ENCODE results near the gene RINL.
"Not testable (repeated sequence)": the region's sequence is repeated elsewhere in the genome, so short reads cannot be mapped to it uniquely, and the experiment has no call there.

RINL gene

GRCh38 chr19:38904581-38905539 lies 26.8 kb upstream of the RINL start:
- DNase-seq = no peak

- no peak for DNase-seq
These were observed 23.6 kb upstream of the RINL start for GRCh38 chr19:38901683-38902082.

GRCh38 chr19:38900743-38901190 lies 22.7 kb upstream of the RINL start:
- no peak for DNase-seq

- no peak for DNase-seq
These were observed 22.1 kb upstream of the RINL start for GRCh38 chr19:38900202-38900629.

GRCh38 chr19:38899447-38900201 lies 21.5 kb upstream of the RINL start, which contains the start of the genes NFKBIB and SIRT2:
TSS of gene NFKBIB (plus strand) at chr19:38899969. CDS start at chr19:38900033, 64 bp downstream.
TSS of gene SIRT2 (minus strand) at chr19:38899618. CDS start at chr19:38899521, 97 bp downstream.
- DNase-seq = peak; percentile 100

- DNase-seq = no peak
These were observed 20.8 kb upstream of the RINL start for GRCh38 chr19:38898788-38899446.

GRCh38 chr19:38894968-38895367 lies 16.9 kb upstream of the RINL start:
- DNase-seq = no peak

- DNase-seq = no peak
These were observed 15.3 kb upstream of the RINL start for GRCh38 chr19:38893341-38893771.

GRCh38 chr19:38892841-38893240 lies 14.8 kb upstream of the RINL start:
- DNase-seq = no peak

- DNase-seq = no peak
These were observed 13.7 kb upstream of the RINL start for GRCh38 chr19:38891771-38892170.

GRCh38 chr19:38890686-38891085 lies 12.6 kb upstream of the RINL start:
- no peak for DNase-seq

- DNase-seq = no peak
These were observed 11.7 kb upstream of the RINL start for GRCh38 chr19:38889803-38890202.

- no peak for DNase-seq
These were observed 10.8 kb upstream of the RINL start for GRCh38 chr19:38888876-38889275.

- not testable (repeated sequence) for DNase-seq
These were observed 6.6 kb upstream of the RINL start for GRCh38 chr19:38884691-38885090.

- DNase-seq = no peak
These were observed 5.2 kb upstream of the RINL start for GRCh38 chr19:38883286-38883685.

- DNase-seq = no peak
These were observed 3.0 kb upstream of the RINL start for GRCh38 chr19:38880882-38881609.

- DNase-seq = no peak
These were observed 2.2 kb upstream of the RINL start for GRCh38 chr19:38880076-38880881.

GRCh38 chr19:38879400-38879751 lies 1.3 kb upstream of the RINL start:
- no peak for DNase-seq

GRCh38 chr19:38878575-38879399 lies 712 bp upstream of the RINL start:
- DNase-seq = no peak

GRCh38 chr19:38875656-38876395 lies 2.2 kb downstream of the RINL start:
- DNase-seq = no peak

Measured in CD4-positive, alpha-beta T cell treated with Interleukin-12 subunit alpha and Interleukin-12 subunit beta, for 1 hour (primary cell).